Measurements from ENCODE around the gene OSBPL10. TPM values are rescaled to one million over a fixed set of nuclear protein-coding genes. Genes with fewer than 3 reads are reported as not detected.

Gene OSBPL10
- total RNA-seq, 2 experiments from 2014 or later: 65.7 to 170 TPM

GRCh38 chr3:31701286-31701685 lies 279.8 kb downstream of the OSBPL10 start:
- no TSS peak for BruUV-seq (replicated peaks)
- no peak for TF ChIP-seq EZH2phosphoT487 (IDR thresholded peaks at IDR 0.05; ENCODE audit: borderline replicate concordance, low read depth, low read length)
- ChIA-PET POLR2A (interaction anchor here (0.6 kb wide), 1 partner anchor 136 kb away, joined by 3 read pairs; no protein-coding TSS in a partner anchor), CTCF (ENCODE audit: unreplicated experiment) (interaction anchor here (0.8 kb wide), 1 partner anchor 13 kb away, joined by 3 read pairs; no protein-coding TSS in a partner anchor)
- Histone ChIP-seq H3K4me1 (ENCODE audit: insufficient read depth, low read length, poor library complexity, severe bottlenecking) (no peaks in the 10 kb centered on the region), H2AFZ (ENCODE audit: low read length) (no peak overlapping the region), H3K79me2 (ENCODE audit: insufficient read depth, low read depth, low read length) (no peaks in the 10 kb centered on the region), H3K36me3 (ENCODE audit: insufficient read depth, low read length) (peaks cover 87% of the 10 kb centered on the region), H3K9me2 (ENCODE audit: insufficient read depth, low read length) (no peaks in the 10 kb centered on the region), H3K4me2 (ENCODE audit: low read length) (no peak overlapping the region), H4K20me1 (ENCODE audit: insufficient read depth, low read length) (no peaks in the 10 kb centered on the region), H3K27ac (ENCODE audit: low read depth, low read length, poor library complexity, severe bottlenecking) (no peak overlapping the region), H3K9me3 (ENCODE audit: low read length) (no peaks in the 10 kb centered on the region), H3K4me3 (ENCODE audit: low read depth, low read length, poor library complexity, severe bottlenecking) (no peak overlapping the region)
- intact Hi-C loops (cut with micrococcal nuclease; ENCODE audit: unreplicated experiment): no loop called here
- DNase-seq (ENCODE audit: low spot score): no peak

GRCh38 chr3:31699309-31699953 lies 281.6 kb downstream of the OSBPL10 start:
- H3K4me3 ChIP-seq (ENCODE audit: low read depth, low read length, poor library complexity, severe bottlenecking): no peak overlapping the region
- CTCF ChIA-PET (ENCODE audit: unreplicated experiment): no interaction called here
- DNase-seq (ENCODE audit: low spot score): no peak
- H3K27ac ChIP-seq (ENCODE audit: low read depth, low read length, poor library complexity, severe bottlenecking): no peak overlapping the region
- H3K9me3 ChIP-seq (ENCODE audit: low read length): no peaks in the 10 kb centered on the region
- no peaks in the 10 kb centered on the region for H3K4me1 ChIP-seq (ENCODE audit: insufficient read depth, low read length, poor library complexity, severe bottlenecking)
- H3K4me2 ChIP-seq (ENCODE audit: low read length): no peak overlapping the region
- POLR2A ChIA-PET: no interaction called here
- H3K36me3 ChIP-seq (ENCODE audit: insufficient read depth, low read length): peaks cover 87% of the 10 kb centered on the region
- no TSS peak for BruUV-seq (replicated peaks)
- TF ChIP-seq, protein P1, sequence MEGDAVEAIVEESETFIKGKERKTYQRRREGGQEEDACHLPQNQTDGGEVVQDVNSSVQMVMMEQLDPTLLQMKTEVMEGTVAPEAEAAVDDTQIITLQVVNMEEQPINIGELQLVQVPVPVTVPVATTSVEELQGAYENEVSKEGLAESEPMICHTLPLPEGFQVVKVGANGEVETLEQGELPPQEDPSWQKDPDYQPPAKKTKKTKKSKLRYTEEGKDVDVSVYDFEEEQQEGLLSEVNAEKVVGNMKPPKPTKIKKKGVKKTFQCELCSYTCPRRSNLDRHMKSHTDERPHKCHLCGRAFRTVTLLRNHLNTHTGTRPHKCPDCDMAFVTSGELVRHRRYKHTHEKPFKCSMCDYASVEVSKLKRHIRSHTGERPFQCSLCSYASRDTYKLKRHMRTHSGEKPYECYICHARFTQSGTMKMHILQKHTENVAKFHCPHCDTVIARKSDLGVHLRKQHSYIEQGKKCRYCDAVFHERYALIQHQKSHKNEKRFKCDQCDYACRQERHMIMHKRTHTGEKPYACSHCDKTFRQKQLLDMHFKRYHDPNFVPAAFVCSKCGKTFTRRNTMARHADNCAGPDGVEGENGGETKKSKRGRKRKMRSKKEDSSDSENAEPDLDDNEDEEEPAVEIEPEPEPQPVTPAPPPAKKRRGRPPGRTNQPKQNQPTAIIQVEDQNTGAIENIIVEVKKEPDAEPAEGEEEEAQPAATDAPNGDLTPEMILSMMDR (conservative IDR thresholded peaks at IDR 0.05; ENCODE audit: low read length): no peak
- TF ChIP-seq EZH2phosphoT487 (IDR thresholded peaks at IDR 0.05; ENCODE audit: borderline replicate concordance, low read depth, low read length): no peak
- H2AFZ ChIP-seq (ENCODE audit: low read length): no peak overlapping the region
- H3K9me2 ChIP-seq (ENCODE audit: insufficient read depth, low read length): no peaks in the 10 kb centered on the region
- no peaks in the 10 kb centered on the region for H4K20me1 ChIP-seq (ENCODE audit: insufficient read depth, low read length)
- H3K79me2 ChIP-seq (ENCODE audit: insufficient read depth, low read depth, low read length): no peaks in the 10 kb centered on the region
- intact Hi-C loops (cut with micrococcal nuclease; ENCODE audit: unreplicated experiment): no loop called here

GRCh38 chr3:31696815-31697548 lies 284.1 kb downstream of the OSBPL10 start:
- no peak overlapping the region for H3K27ac ChIP-seq (ENCODE audit: low read depth, low read length, poor library complexity, severe bottlenecking)
- BruUV-seq (replicated peaks): no TSS peak
- no peak for DNase-seq (ENCODE audit: low spot score)
- no peak for TF ChIP-seq EZH2phosphoT487 (IDR thresholded peaks at IDR 0.05; ENCODE audit: borderline replicate concordance, low read depth, low read length)
- TF ChIP-seq, protein P1 (conservative IDR thresholded peaks at IDR 0.05; ENCODE audit: low read length): no peak
- H3K9me3 ChIP-seq (ENCODE audit: low read length): no peaks in the 10 kb centered on the region
- no peaks in the 10 kb centered on the region for H4K20me1 ChIP-seq (ENCODE audit: insufficient read depth, low read length)
- no peaks in the 10 kb centered on the region for H3K4me1 ChIP-seq (ENCODE audit: insufficient read depth, low read length, poor library complexity, severe bottlenecking)
- H3K4me2 ChIP-seq (ENCODE audit: low read length): no peak overlapping the region
- POLR2A ChIA-PET: interaction anchor here (1.1 kb wide), 1 partner anchor 13 kb away, joined by 4 read pairs; no protein-coding TSS in a partner anchor
- no peak overlapping the region for H2AFZ ChIP-seq (ENCODE audit: low read length)
- intact Hi-C loops (cut with micrococcal nuclease; ENCODE audit: unreplicated experiment): no loop called here
- H3K36me3 ChIP-seq (ENCODE audit: insufficient read depth, low read length): peaks cover 79% of the 10 kb centered on the region
- H3K4me3 ChIP-seq (ENCODE audit: low read depth, low read length, poor library complexity, severe bottlenecking): no peak overlapping the region
- no peaks in the 10 kb centered on the region for H3K79me2 ChIP-seq (ENCODE audit: insufficient read depth, low read depth, low read length)
- CTCF ChIA-PET (ENCODE audit: unreplicated experiment): no interaction called here
- no peaks in the 10 kb centered on the region for H3K9me2 ChIP-seq (ENCODE audit: insufficient read depth, low read length)
